ENCODE data around the gene TRIM62.
"Not testable (repeated sequence)": the region's sequence is repeated elsewhere in the genome, so short reads cannot be mapped to it uniquely, and the experiment has no call there.

Gene TRIM62

GRCh38 chr1:33137800-33138199 lies 44.0 kb downstream of the TRIM62 start:
- no peak for DNase-seq (ENCODE audit: low read depth in 2 of 2)

- not testable (repeated sequence) for DNase-seq (ENCODE audit: low read depth in 2 of 2)
These were observed 45.8 kb downstream of the TRIM62 start for GRCh38 chr1:33136041-33136440.

GRCh38 chr1:33133478-33134105 lies 48.3 kb downstream of the TRIM62 start:
- no peak for DNase-seq (ENCODE audit: low read depth in 2 of 2)

- DNase-seq (ENCODE audit: low read depth in 2 of 2), result no peak
These were observed 49.3 kb downstream of the TRIM62 start for GRCh38 chr1:33132549-33132948.

- DNase-seq (ENCODE audit: low read depth in 2 of 2), result no peak
These were observed 50.7 kb downstream of the TRIM62 start for GRCh38 chr1:33131191-33131590.

- DNase-seq (ENCODE audit: low read depth in 2 of 2), result no peak
These were observed 51.5 kb downstream of the TRIM62 start for GRCh38 chr1:33130297-33130696.

- DNase-seq (ENCODE audit: low read depth in 2 of 2), result no peak
These were observed 53.1 kb downstream of the TRIM62 start for GRCh38 chr1:33128781-33129180.

- peak; percentile 98 to 99 for DNase-seq (ENCODE audit: low read depth in 2 of 2)
These were observed 54.6 kb downstream of the TRIM62 start for GRCh38 chr1:33127001-33127823.

- DNase-seq (ENCODE audit: low read depth in 2 of 2), result no peak
These were observed 55.3 kb downstream of the TRIM62 start for GRCh38 chr1:33126411-33127000.

GRCh38 chr1:33124647-33125046 lies 57.2 kb downstream of the TRIM62 start:
- DNase-seq (ENCODE audit: low read depth in 2 of 2), result not testable (repeated sequence)

- no peak for DNase-seq (ENCODE audit: low read depth in 2 of 2)
These were observed 58.6 kb downstream of the TRIM62 start for GRCh38 chr1:33123266-33123665.

- no peak for DNase-seq (ENCODE audit: low read depth in 2 of 2)
These were observed 59.2 kb downstream of the TRIM62 start for GRCh38 chr1:33122483-33123178.

- no peak for DNase-seq (ENCODE audit: low read depth in 2 of 2)
These were observed 60.1 kb downstream of the TRIM62 start for GRCh38 chr1:33121728-33122127.

GRCh38 chr1:33120436-33121231 lies 61.2 kb downstream of the TRIM62 start:
- no peak for DNase-seq (ENCODE audit: low read depth in 2 of 2)

- no peak for DNase-seq (ENCODE audit: low read depth in 2 of 2)
These were observed 62.2 kb downstream of the TRIM62 start for GRCh38 chr1:33119532-33120217.

- DNase-seq (ENCODE audit: low read depth in 2 of 2), result no peak
These were observed 62.8 kb downstream of the TRIM62 start for GRCh38 chr1:33119050-33119449.

- DNase-seq (ENCODE audit: low read depth in 2 of 2), result no peak
These were observed 63.6 kb downstream of the TRIM62 start for GRCh38 chr1:33118274-33118673.

- DNase-seq (ENCODE audit: low read depth in 2 of 2), result no peak
These were observed 64.3 kb downstream of the TRIM62 start for GRCh38 chr1:33117440-33118085.

- DNase-seq (ENCODE audit: low read depth in 2 of 2), result no peak
These were observed 69.9 kb downstream of the TRIM62 start for GRCh38 chr1:33111965-33112364.

GRCh38 chr1:33110477-33110876 lies 71.4 kb downstream of the TRIM62 start:
- no peak for DNase-seq (ENCODE audit: low read depth in 2 of 2)

GRCh38 chr1:33100119-33100415 lies 81.8 kb downstream of the TRIM62 start:
- not testable (repeated sequence) for DNase-seq (ENCODE audit: low read depth in 2 of 2)

Data from activated CD8-positive, alpha-beta memory T cell treated with anti-CD3 and anti-CD28 coated beads for 4 hours (primary cell).